Adrenal gland (tissue), 5 donors: Measurements from ENCODE around the gene MCF2L.

Experiments used
- POLR2A ChIP-seq, 2 donors: fragments of 450-650 bp; IDR thresholded peaks; one replicate each; pipeline ENCODE4 v1.6.1; 2017; ENCODE audit warnings: antibody characterized with exemption in 2 of 2, mild to moderate bottlenecking in 2 of 2, moderate library complexity in 1 of 2
- TF ChIP-seq, protein P1 (sequence below), 6 experiments: fragments of 450-650 bp in 4 of 6; fragments of 200-600 bp in 2 of 6; sonication (generic) in 1 of 6; IDR thresholded peaks; 1 replicate in 5 of 6; 2 replicates in 1 of 6; pipeline versions ENCODE4 v1.5.1 to v1.8.0; 2016 to 2021; ENCODE audit warnings: antibody characterized with exemption in 6 of 6, mild to moderate bottlenecking in 2 of 6, moderate library complexity in 1 of 6
- donor health status: DM: no; HTN: no; CAD: no.

DNA sequence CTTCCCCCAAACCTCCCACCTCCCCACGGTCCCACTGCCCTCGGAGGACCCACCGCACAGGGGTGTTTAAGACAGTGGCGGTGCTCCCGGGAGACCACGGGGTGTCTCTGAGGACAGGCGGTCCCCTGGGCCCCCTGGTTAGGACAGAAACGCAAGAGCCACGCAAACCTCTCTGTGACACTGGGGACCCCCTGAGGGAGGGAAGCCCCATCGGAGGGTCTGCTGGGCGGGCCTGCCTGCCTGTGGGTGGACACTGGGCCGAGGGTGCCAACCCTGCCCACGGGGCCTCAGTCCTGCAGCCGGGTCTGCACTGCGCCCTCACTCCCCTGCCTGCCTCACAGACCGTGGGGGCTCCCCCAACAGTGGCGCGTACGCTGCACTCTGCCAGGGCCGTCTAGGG lies 17.5 kb downstream of the MCF2L start:
- TF ChIP-seq, protein P1, sequence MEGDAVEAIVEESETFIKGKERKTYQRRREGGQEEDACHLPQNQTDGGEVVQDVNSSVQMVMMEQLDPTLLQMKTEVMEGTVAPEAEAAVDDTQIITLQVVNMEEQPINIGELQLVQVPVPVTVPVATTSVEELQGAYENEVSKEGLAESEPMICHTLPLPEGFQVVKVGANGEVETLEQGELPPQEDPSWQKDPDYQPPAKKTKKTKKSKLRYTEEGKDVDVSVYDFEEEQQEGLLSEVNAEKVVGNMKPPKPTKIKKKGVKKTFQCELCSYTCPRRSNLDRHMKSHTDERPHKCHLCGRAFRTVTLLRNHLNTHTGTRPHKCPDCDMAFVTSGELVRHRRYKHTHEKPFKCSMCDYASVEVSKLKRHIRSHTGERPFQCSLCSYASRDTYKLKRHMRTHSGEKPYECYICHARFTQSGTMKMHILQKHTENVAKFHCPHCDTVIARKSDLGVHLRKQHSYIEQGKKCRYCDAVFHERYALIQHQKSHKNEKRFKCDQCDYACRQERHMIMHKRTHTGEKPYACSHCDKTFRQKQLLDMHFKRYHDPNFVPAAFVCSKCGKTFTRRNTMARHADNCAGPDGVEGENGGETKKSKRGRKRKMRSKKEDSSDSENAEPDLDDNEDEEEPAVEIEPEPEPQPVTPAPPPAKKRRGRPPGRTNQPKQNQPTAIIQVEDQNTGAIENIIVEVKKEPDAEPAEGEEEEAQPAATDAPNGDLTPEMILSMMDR (IDR thresholded peaks at IDR 0.05): no peak
- no peak for TF ChIP-seq POLR2A (IDR thresholded peaks at IDR 0.05)
